ENCODE measurements around the gene CD4.

Gene CD4

DNA sequence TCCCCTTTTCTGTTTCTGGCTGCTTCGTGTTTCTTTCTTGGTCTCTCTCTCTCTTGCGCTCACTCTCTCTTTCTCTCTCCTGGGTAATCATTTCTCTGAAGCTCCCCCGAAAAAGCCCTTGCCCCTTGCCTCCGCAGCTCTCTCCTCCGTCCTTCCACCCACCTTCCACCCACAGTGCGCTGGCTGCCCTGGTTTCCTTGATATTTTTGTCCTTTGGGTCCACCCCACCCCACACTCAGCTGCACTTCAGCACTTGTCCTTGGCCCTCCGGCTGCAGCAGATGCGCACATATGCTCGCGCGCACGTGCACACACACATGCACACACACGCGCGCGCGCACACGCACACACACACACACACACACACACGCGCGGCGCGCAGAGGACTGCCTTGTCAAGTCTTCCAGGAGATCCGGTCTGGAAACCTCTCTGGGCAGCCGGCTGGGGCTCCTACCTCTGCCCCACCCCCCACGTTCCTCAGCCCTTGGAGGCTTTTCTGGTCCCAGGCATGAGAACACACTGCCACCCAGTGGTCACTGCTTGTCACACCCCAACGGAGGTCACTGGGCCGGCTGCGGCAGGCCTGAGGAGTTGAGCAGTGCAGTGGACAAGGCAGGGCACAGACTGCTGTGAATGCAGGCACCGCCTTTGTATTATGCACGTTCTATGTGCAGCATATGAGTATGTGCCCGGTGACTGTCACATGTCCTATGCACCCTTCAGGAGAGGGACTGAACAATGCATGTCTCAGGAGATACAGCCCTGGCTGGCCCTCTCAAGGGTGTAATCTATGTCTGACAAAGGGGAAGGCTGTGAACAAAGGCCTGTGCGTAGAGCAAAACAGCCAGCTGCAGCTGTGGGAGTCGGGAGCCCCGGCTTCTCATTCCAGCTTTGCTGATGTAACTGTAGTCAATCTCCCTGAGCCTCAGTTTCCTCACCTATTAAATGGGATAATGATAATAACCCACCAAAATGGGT lies 10.5 kb upstream of the CD4 start:
- in situ Hi-C loops (cut with MboI; ENCODE audit: low pct_unique_long_range_greater_than_20kb, low sequenced_read_pairs, unreplicated experiment), result no loop called here
- DNase-seq (ENCODE audit: low spot score), result peak; percentile 86
- TF ChIP-seq, protein P1, sequence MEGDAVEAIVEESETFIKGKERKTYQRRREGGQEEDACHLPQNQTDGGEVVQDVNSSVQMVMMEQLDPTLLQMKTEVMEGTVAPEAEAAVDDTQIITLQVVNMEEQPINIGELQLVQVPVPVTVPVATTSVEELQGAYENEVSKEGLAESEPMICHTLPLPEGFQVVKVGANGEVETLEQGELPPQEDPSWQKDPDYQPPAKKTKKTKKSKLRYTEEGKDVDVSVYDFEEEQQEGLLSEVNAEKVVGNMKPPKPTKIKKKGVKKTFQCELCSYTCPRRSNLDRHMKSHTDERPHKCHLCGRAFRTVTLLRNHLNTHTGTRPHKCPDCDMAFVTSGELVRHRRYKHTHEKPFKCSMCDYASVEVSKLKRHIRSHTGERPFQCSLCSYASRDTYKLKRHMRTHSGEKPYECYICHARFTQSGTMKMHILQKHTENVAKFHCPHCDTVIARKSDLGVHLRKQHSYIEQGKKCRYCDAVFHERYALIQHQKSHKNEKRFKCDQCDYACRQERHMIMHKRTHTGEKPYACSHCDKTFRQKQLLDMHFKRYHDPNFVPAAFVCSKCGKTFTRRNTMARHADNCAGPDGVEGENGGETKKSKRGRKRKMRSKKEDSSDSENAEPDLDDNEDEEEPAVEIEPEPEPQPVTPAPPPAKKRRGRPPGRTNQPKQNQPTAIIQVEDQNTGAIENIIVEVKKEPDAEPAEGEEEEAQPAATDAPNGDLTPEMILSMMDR (IDR thresholded peaks at IDR 0.05; ENCODE audit: extremely low read depth, insufficient read depth, missing control alignments), result peak; percentile 97

DNA sequence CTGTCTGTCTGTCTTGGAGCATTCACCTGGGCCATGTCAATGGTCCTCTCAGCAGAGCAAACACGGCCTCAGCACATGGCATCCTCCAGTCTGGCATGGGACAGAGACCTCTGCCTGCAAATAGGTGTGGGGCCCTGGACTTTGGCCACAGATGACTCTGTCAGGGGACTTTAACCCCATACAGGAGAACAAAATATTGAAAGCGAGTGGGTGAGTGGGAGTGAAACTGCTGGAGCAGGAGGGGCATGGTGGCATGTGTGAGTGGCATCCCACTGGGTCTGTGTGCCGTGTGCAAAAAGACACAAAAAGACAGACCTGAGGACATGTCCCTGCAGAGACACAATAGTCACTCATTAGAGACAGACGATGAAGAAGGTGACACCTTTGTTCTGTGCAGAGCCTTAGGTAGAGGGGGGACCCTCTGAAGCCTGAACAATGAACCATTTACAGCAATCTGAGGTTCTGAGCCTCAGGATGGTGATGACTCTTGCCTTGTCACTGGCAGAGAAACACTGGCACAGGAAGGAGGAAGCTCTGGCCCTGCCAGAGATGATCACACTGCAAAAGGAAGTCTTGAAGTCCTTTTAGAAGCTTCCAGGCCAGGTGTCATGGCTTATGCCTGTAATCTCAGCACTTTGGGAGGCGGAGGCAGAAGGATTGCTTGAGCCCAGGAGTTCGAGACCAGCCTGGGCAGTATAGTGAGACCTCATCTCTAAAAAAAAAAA lies 9.5 kb upstream of the CD4 start:
- TF ChIP-seq, protein P1 (IDR thresholded peaks at IDR 0.05; ENCODE audit: extremely low read depth, insufficient read depth, missing control alignments), result no peak
- in situ Hi-C loops (cut with MboI; ENCODE audit: low pct_unique_long_range_greater_than_20kb, low sequenced_read_pairs, unreplicated experiment), result no loop called here

DNA sequence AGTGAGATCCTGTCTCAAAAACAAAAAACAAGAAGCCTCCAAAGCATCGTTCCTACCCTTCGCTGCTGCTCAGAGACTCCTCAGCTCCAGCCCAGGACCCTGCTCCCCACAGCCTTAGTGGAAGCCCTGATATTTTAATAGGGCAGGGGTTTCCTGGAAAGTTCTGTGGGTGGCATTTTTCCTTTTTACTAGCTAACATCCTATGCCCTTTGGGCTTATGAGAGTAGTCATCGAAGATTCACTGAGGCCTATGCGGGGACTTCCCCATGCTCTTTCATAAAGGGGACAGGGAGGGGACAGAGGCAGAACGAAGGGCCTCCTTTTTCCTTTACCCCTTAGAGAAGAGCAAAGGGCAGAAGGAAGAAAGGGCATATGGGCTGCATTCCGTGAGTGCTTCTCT lies 8.8 kb upstream of the CD4 start:
- no peak for DNase-seq (ENCODE audit: low spot score)
- in situ Hi-C loops (cut with MboI; ENCODE audit: low pct_unique_long_range_greater_than_20kb, low sequenced_read_pairs, unreplicated experiment), result no loop called here
- TF ChIP-seq, protein P1 (IDR thresholded peaks at IDR 0.05; ENCODE audit: extremely low read depth, insufficient read depth, missing control alignments), result no peak

More for the DNA sequence above, 9.5 kb upstream of the CD4 start:
- DNase-seq (ENCODE audit: low spot score), result no peak

DNA sequence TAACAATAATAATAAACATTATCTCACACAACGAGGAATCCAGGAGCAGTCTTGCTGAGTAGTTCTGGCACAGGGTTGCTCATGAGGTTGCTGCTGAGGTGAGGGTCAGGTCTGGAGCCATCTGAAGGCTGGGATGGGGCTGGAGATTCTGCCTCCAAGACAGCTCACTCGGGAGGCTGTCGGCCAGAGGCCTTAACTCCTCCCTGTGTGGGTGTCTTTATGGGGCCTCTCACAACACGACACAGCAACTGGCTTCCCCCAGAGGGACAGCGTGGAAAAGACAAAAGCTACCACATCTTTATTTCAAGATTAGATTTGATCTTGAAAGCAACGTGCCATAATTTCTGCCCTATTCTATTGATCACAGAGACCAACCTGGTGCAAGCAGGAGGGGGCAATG lies 7.2 kb upstream of the CD4 start:
- TF ChIP-seq, protein P1 (IDR thresholded peaks at IDR 0.05; ENCODE audit: extremely low read depth, insufficient read depth, missing control alignments), result no peak
- no peak for DNase-seq (ENCODE audit: low spot score)
- in situ Hi-C loops (cut with MboI; ENCODE audit: low pct_unique_long_range_greater_than_20kb, low sequenced_read_pairs, unreplicated experiment), result no loop called here

DNA sequence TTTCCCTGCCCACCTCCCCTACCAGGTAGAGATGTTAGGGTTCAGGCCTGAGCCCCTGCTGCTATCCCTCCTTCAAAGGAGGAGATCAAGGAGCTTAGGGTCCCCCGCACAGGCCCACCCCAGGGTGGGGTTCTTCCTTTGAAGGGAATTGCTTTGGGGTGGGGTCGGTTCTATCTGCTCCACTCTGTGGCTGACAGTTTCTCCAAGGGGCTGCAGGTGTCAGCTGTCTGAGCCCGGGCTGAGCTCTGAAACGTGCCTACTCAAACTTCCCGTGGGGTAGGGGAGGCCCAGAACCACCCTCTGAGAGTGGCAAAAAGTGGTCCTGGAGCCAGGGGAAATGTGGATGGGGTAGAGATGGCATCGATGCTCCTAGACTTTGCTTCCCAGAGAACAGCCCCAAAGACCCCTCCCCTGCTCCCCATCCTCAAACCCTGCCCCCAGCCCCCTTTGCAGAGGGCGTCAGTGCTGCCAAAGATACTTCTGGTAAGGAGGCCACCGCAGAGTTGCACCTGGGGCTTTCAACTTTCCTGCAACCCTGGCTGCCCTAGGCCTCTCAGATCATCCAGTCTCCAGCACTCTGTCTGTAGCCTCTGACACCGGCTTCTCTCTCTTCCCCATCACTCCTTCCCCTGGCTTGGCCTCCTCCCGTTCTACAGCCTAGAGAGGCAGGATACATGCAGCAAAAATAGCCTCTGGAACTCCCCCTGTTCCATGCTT lies 6.3 kb upstream of the CD4 start:
- TF ChIP-seq, protein P1 (IDR thresholded peaks at IDR 0.05; ENCODE audit: extremely low read depth, insufficient read depth, missing control alignments), result no peak
- in situ Hi-C loops (cut with MboI; ENCODE audit: low pct_unique_long_range_greater_than_20kb, low sequenced_read_pairs, unreplicated experiment), result no loop called here
- no peak for DNase-seq (ENCODE audit: low spot score)

DNA sequence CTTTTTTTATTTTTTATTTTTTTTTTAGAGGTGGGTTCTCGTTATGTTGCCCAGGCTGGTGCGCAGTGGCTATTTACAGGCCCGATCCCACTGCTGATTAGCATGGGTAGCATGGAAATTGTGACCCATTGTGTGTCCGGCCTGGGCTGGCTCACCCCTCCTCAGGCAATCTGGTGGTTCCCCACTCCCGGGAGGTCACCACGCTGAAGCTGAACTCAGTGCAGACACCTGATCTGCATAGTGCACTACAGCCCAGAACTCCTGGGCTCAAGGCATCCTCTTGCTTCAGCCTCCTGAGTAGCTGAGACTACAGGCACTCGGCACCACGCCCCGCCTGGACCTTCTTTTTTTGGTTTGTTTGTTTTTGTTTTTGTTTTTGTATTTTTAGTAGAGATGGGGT lies 5.5 kb upstream of the CD4 start:
- TF ChIP-seq, protein P1 (IDR thresholded peaks at IDR 0.05; ENCODE audit: extremely low read depth, insufficient read depth, missing control alignments), result no peak
- in situ Hi-C loops (cut with MboI; ENCODE audit: low pct_unique_long_range_greater_than_20kb, low sequenced_read_pairs, unreplicated experiment), result no loop called here
- DNase-seq (ENCODE audit: low spot score), result no peak
